Karpas-422 (cell line): ENCODE measurements around the gene PIEZO1. TPM values are rescaled to one million over a fixed set of nuclear protein-coding genes. Genes with fewer than 3 reads are reported as not detected.

ENCODE experiments used
- DNase-seq: peaks from one replicate; pipeline ENCODE4 v3.0.0-alpha.2; 2015
- H2AFZ ChIP-seq: fragments of 200-600 bp; sonication (generic); 2 replicates; pipeline ENCODE4 v1.6.1; 2014; ENCODE audit warnings: antibody characterized with exemption, low read length, mixed read lengths
- H3K27ac ChIP-seq: fragments of 200-600 bp; sonication (generic); 2 replicates; pipeline ENCODE4 v1.5.1; 2014; ENCODE audit warnings: mild to moderate bottlenecking, low read length, moderate library complexity
- H3K27me3 ChIP-seq: fragments of 200-600 bp; sonication (generic); 2 replicates; pipeline ENCODE4 v1.6.1; 2014; ENCODE audit warnings: low read length, mixed read lengths
- H3K36me3 ChIP-seq: fragments of 200-600 bp; sonication (generic); 2 replicates; pipeline ENCODE4 v1.6.1; 2014; ENCODE audit warnings: low read length, mixed read lengths; ENCODE audit not compliant: insufficient read depth
- H3K4me1 ChIP-seq: fragments of 200-600 bp; sonication (generic); 2 replicates; pipeline ENCODE4 v1.6.1; 2014; ENCODE audit warnings: mild to moderate bottlenecking, low read length, mixed read lengths
- H3K4me2 ChIP-seq: fragments of 200-600 bp; sonication (generic); 2 replicates; pipeline ENCODE4 v1.6.1; 2014; ENCODE audit warnings: low read length, low read depth, mild to moderate bottlenecking; ENCODE audit not compliant: poor library complexity, severe bottlenecking
- H3K4me3 ChIP-seq: fragments of 200-600 bp; sonication (generic); 2 replicates; pipeline ENCODE4 v1.5.1; 2014; ENCODE audit warnings: mild to moderate bottlenecking, antibody characterized with exemption, low read length, mixed read lengths
- H3K79me2 ChIP-seq: fragments of 200-600 bp; sonication (generic); 2 replicates; pipeline ENCODE4 v1.6.1; 2014; ENCODE audit warnings: mild to moderate bottlenecking, low read length, mixed read lengths
- H3K9ac ChIP-seq: fragments of 200-600 bp; sonication (generic); 2 replicates; pipeline ENCODE4 v1.6.0; 2014; ENCODE audit warnings: low read length
- H3K9me2 ChIP-seq: fragments of 200-600 bp; sonication (generic), shearing (Covaris generic); replicated peaks from 2 replicates; pipeline ENCODE4 v1.6.0; 2014; ENCODE audit warnings: mild to moderate bottlenecking, low read length, moderate library complexity; ENCODE audit not compliant: insufficient read depth
- H3K9me3 ChIP-seq: fragments of 300-700, 200-600 bp; sonication (generic); 2 replicates; pipeline ENCODE4 v1.6.1; 2014; ENCODE audit warnings: low read length, mixed read lengths
- H4K20me1 ChIP-seq: fragments of 200-600 bp; sonication (generic); 2 replicates; pipeline ENCODE4 v1.6.1; 2014; ENCODE audit warnings: mild to moderate bottlenecking, antibody characterized with exemption, low read length, low read depth; ENCODE audit not compliant: insufficient read depth
- total RNA-seq: library from RNA; depleted of rRNA; stranded (reverse); fragments of >200 nt; shearing (Covaris generic); gene quantifications from 2 replicates; pipeline ENCODE4 v1.2.3, GENCODE V29; 2014; ENCODE audit warnings: low replicate concordance

Gene PIEZO1
- total RNA-seq, 1 experiment from 2014 or later = 1.8 TPM

DNA sequence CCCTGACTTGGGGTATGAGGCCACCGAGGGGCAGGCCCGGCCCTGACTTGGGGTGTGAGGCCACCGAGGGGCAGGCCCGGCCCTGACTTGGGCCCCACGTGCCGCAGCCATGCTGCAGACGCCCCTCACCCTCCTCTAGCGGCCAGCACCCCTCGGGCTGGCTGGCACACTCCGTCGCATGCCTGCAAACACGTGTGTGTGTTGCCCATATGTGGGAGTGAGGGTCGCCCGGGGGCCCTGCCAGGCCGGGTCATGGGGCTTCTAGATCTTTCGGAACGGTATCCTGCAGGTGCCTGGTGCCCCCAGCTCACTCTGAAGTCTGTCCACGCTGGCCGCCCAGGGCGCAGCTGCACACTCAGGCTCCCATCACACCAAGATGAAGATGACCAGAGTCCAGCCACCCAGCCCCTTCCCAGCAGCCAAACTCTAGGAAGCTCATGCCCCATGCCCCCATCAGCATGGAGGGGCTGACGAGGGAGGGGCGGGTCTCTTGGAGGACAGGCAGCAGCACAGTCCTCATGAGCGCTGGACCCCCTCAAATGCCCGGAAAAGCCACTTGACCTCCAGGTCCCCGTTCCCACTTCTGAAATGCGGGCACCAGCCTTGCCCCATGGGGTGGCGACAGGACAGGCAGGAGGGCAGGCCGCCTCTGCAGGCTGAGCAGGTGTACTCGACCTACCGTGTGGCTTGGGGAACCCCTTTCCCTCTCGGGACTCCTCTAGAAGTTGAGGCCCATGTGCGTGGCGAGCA, 44.9 kb downstream of the PIEZO1 start:
- peaks cover 15% of the 10 kb centered on the region for H3K4me1 ChIP-seq
- H3K36me3 ChIP-seq = no peaks in the 10 kb centered on the region
- H3K9me3 ChIP-seq = no peaks in the 10 kb centered on the region
- no peak overlapping the region for H3K9ac ChIP-seq
- H3K27ac ChIP-seq = no peak overlapping the region
- no peak overlapping the region for H2AFZ ChIP-seq
- H4K20me1 ChIP-seq = no peaks in the 10 kb centered on the region; the same call in 1 of the 2 replicates
- DNase-seq = no peak
- H3K27me3 ChIP-seq = no peaks in the 10 kb centered on the region
- no peaks in the 10 kb centered on the region for H3K79me2 ChIP-seq
- no peak overlapping the region for H3K4me3 ChIP-seq
- no peak overlapping the region for H3K4me2 ChIP-seq
- H3K9me2 ChIP-seq = no peaks in the 10 kb centered on the region

- no peaks in the 10 kb centered on the region for H3K79me2 ChIP-seq
- H3K36me3 ChIP-seq = no peaks in the 10 kb centered on the region
- H3K4me1 ChIP-seq = peaks cover 10% of the 10 kb centered on the region
- no peak overlapping the region for H3K4me3 ChIP-seq
- H4K20me1 ChIP-seq = no peaks in the 10 kb centered on the region; the same call in 1 of the 2 replicates
- H3K4me2 ChIP-seq = no peak overlapping the region
- H3K27me3 ChIP-seq = no peaks in the 10 kb centered on the region
- no peak overlapping the region for H3K9ac ChIP-seq
- DNase-seq = no peak
- H3K27ac ChIP-seq = no peak overlapping the region
- H3K9me3 ChIP-seq = no peaks in the 10 kb centered on the region
- H3K9me2 ChIP-seq = no peaks in the 10 kb centered on the region
- H2AFZ ChIP-seq = no peak overlapping the region
Measured at GRCh38 chr16:88739139-88739976, 45.7 kb downstream of the PIEZO1 start.

DNA sequence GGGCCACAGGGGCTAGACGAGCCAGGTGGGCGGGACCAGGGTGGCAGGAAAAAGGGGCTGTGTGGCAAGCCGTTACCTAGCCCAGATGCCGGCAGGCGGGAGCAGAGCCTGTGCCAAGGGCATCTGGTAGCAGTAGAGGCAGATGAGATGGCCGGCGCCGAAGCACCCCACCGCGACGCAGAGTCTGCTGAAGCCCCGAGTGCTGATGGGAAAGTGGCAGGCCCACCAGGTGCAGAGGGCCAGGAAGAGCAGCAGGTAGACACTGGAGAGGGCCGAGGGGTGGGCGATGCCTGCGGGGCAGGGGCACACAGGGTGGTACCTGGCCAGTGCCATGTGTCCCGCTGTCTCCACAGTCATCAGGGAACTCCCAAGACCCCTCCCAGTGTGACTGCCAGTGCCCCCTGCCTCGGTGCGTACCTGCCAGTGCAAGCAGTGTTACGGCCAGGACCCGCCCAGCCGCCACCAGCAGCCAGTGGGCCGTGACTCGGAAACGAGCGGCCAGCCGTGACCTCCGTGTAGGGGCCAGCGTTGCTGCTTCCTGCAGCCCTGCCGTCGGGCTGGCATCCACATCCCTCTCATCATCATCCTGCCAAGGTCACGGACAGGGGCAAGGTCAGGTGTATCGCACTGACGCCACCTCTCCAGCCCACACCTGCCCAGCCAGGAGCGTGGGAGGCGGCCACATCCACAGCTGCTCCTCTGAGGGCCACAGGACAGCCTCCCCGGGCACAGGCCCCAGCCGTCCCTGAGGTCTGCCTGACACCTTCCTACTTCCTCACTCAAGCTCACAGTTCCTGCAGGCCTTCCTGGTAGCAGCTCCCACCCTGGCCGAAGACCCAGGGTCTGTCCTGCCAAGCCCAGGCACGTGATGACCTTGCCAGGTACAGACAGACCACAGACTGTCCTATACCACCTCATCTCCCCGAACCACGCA, 46.6 kb downstream of the PIEZO1 start:
- Histone ChIP-seq H3K9me3 (no peaks in the 10 kb centered on the region), H3K4me1 (peaks cover 10% of the 10 kb centered on the region), H3K9me2 (no peaks in the 10 kb centered on the region), H3K79me2 (no peaks in the 10 kb centered on the region), H4K20me1 (no peaks in the 10 kb centered on the region), H3K27me3 (no peaks in the 10 kb centered on the region), H3K4me3 (no peak overlapping the region), H3K4me2 (no peak overlapping the region), H3K9ac (no peak overlapping the region), H3K36me3 (no peaks in the 10 kb centered on the region), H3K27ac (no peak overlapping the region), H2AFZ (no peak overlapping the region)
- DNase-seq = no peak

DNA sequence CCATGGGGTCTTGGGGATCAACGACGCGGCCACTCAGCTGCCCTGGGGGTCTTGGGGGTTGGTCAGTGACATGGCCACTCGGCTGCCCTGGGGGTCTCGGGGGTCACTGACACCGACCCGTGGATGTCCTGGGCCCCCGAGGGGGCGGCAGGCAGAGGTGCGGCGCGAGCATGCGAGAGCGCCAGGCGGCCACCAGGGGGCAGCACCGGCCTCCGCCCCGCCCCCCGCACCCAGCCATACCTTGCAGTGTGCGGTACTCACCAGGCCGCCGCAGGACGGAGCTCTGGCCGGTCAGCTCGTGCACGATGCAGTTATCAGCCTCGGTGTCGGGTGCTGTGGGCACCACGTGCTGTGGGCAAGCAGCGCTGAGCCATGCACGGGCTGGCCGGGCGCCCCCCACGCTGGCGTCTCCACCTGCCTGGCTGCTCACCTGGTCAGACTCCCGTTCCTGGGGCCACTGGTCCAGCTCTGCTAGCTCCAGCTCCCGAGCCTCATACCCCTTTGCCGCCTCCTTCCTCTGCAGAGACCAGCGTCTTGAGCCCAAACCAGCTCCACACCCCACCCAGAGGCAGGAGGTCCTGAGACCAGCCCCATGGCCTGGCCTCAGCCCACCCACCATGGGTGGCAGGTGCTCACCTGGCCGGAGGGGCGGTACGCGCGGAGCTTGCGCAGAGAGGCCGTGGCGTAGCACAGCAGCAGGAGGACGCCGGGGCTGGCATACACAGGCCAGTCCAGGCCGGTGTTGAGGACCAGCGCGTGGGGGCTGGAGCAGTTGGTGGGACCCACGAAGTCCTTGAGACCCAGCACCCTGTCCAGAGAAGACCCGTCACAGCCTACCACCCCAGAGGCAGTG, 47.5 kb downstream of the PIEZO1 start:
- H3K9me2 ChIP-seq = no peaks in the 10 kb centered on the region
- H2AFZ ChIP-seq = no peak overlapping the region
- H3K27me3 ChIP-seq = no peaks in the 10 kb centered on the region
- no peak overlapping the region for H3K27ac ChIP-seq
- no peak overlapping the region for H3K4me2 ChIP-seq
- no peak overlapping the region for H3K4me3 ChIP-seq
- no peaks in the 10 kb centered on the region for H3K9me3 ChIP-seq
- peak; percentile 92 for DNase-seq
- no peaks in the 10 kb centered on the region for H4K20me1 ChIP-seq
- peaks cover 10% of the 10 kb centered on the region for H3K4me1 ChIP-seq
- H3K36me3 ChIP-seq = no peaks in the 10 kb centered on the region
- H3K79me2 ChIP-seq = no peaks in the 10 kb centered on the region
- no peak overlapping the region for H3K9ac ChIP-seq

DNA sequence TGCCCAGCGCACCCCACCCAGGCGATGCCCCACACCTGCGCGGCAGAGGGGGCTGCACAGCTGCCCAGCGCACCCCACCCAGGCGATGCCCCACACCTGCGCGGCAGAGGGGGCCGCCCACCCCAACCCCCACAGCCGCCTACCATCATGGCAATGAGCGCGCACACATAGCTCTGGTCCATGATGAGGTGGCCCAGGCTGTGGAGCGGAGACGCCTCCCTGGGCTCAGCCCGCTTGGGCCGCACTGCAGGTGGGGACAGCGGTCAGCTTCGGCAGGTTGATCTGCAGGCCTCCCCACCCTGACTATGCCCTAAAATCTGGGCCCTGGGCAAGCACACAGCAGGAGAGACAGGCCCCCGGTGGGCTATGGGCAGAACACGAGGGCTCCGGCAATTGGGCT, 48.5 kb downstream of the PIEZO1 start:
- H3K4me1 ChIP-seq = peaks cover 10% of the 10 kb centered on the region
- H3K79me2 ChIP-seq = no peaks in the 10 kb centered on the region

DNA sequence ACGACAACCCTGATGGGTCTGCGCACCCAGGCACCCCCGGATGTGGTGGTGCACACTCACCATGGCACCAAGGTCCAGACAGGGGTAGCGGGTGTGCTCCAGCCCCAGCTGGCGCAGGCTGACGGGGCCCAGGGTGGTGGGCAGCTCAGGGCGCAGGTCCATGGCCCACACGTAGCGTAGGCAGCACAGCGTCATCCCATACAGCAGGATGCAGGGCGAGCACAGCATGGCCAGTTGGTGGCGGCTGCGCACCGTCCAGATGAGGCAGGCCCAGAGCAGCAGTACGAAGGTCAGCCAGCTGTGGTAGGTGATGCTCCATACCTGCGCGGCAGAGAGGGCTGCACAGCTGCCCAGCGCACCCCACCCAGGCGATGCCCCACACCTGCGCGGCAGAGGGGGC, 48.9 kb downstream of the PIEZO1 start:
- H3K9me2 ChIP-seq = no peaks in the 10 kb centered on the region
- no peak overlapping the region for H2AFZ ChIP-seq
- H4K20me1 ChIP-seq = no peaks in the 10 kb centered on the region
- H3K4me1 ChIP-seq = peaks cover 10% of the 10 kb centered on the region
- H3K4me2 ChIP-seq = no peak overlapping the region
- H3K36me3 ChIP-seq = no peaks in the 10 kb centered on the region
- no peak overlapping the region for H3K9ac ChIP-seq
- H3K27ac ChIP-seq = no peak overlapping the region
- H3K9me3 ChIP-seq = no peaks in the 10 kb centered on the region
- H3K27me3 ChIP-seq = no peaks in the 10 kb centered on the region
- H3K79me2 ChIP-seq = no peaks in the 10 kb centered on the region
- no peak for DNase-seq
- H3K4me3 ChIP-seq = no peak overlapping the region

More for the DNA sequence above, 48.5 kb downstream of the PIEZO1 start:
- H4K20me1 ChIP-seq = no peaks in the 10 kb centered on the region
- no peaks in the 10 kb centered on the region for H3K9me3 ChIP-seq
- no peaks in the 10 kb centered on the region for H3K9me2 ChIP-seq
- no peak for DNase-seq
- H2AFZ ChIP-seq = no peak overlapping the region
- H3K4me3 ChIP-seq = no peak overlapping the region
- H3K27ac ChIP-seq = no peak overlapping the region
- H3K4me2 ChIP-seq = no peak overlapping the region
- H3K9ac ChIP-seq = no peak overlapping the region
- H3K36me3 ChIP-seq = no peaks in the 10 kb centered on the region
- H3K27me3 ChIP-seq = no peaks in the 10 kb centered on the region

GRCh38 chr16:88735616-88736015, 49.4 kb downstream of the PIEZO1 start:
- Histone ChIP-seq H3K36me3 (no peaks in the 10 kb centered on the region), H3K9me3 (no peaks in the 10 kb centered on the region)

More at GRCh38 chr16:88735616-88736015, 49.4 kb downstream of the PIEZO1 start:
- Histone ChIP-seq H3K9me2 (no peaks in the 10 kb centered on the region), H4K20me1 (no peaks in the 10 kb centered on the region), H3K9ac (no peak overlapping the region), H3K27me3 (no peaks in the 10 kb centered on the region), H3K4me3 (no peak overlapping the region), H3K27ac (no peak overlapping the region), H3K79me2 (no peaks in the 10 kb centered on the region), H3K4me1 (peaks cover 10% of the 10 kb centered on the region), H3K4me2 (no peak overlapping the region), H2AFZ (no peak overlapping the region)
- DNase-seq = no peak
